ENCODE results near the gene PTPMT1. TPM values are rescaled to one million over a fixed set of nuclear protein-coding genes. Genes with fewer than 3 reads are reported as not detected.
A peak's percentile ranks its signal among the peaks of the same experiment; 100 is the strongest.

The PTPMT1 gene
- total RNA-seq, 1 experiment from 2014 or later: 44.6 TPM

GRCh38 chr11:47550288-47551047 is 14.9 kb upstream of the PTPMT1 start:
- intact Hi-C loops (cut with micrococcal nuclease): loop anchor here (5.0 kb wide), 2 partner anchors 53 to 83 kb away; no protein-coding TSS in a partner anchor
- no TSS peak for BruUV-seq (replicated peaks)

GRCh38 chr11:47551086-47551485 is 14.3 kb upstream of the PTPMT1 start:
- Mint-ChIP-seq H3K4me3 (ENCODE audit: unreplicated experiment) (peak overlapping the region; percentile 100), H3K4me1 (ENCODE audit: insufficient read depth, unreplicated experiment) (peaks cover 31% of the 10 kb centered on the region), H3K9me3 (ENCODE audit: unreplicated experiment) (no peaks in the 10 kb centered on the region), H3K36me3 (ENCODE audit: insufficient read depth, unreplicated experiment) (peaks cover 12% of the 10 kb centered on the region), H3K27ac (ENCODE audit: low read depth, unreplicated experiment) (peak overlapping the region; percentile 46), H3K27me3 (ENCODE audit: insufficient read depth, unreplicated experiment) (no peaks in the 10 kb centered on the region)
- peak; percentile 21 for TF ChIP-seq CTCF (IDR thresholded peaks at IDR 0.05; ENCODE audit: unreplicated experiment)
- intact Hi-C loops (cut with micrococcal nuclease): loop anchor here (5.0 kb wide), 2 partner anchors 54 to 84 kb away; no protein-coding TSS in a partner anchor
- ChIA-PET POLR2A (interaction anchor here (0.7 to 5.1 kb wide), 15 partner anchors 11 to 124 kb away, joined by 3 to 61 read pairs (median 8); partner anchors contain the start of genes KBTBD4, NDUFS3, PSMC3 and PTPMT1), CTCF (interaction anchor here (0.6 to 1.3 kb wide), 11 partner anchors 9 to 216 kb away, joined by 3 to 7 read pairs (median 3); no protein-coding TSS in a partner anchor)
- TSS peak; percentile 40 for BruUV-seq (replicated peaks)
- DNase-seq (ENCODE audit: unreplicated experiment): peak; percentile 46

More at GRCh38 chr11:47550288-47551047, 14.9 kb upstream of the PTPMT1 start:
- Mint-ChIP-seq H3K27ac (ENCODE audit: low read depth, unreplicated experiment) (peak overlapping the region; percentile 46), H3K9me3 (ENCODE audit: unreplicated experiment) (no peaks in the 10 kb centered on the region), H3K4me3 (ENCODE audit: unreplicated experiment) (peak overlapping the region; percentile 100), H3K36me3 (ENCODE audit: insufficient read depth, unreplicated experiment) (peaks cover 12% of the 10 kb centered on the region), H3K27me3 (ENCODE audit: insufficient read depth, unreplicated experiment) (no peaks in the 10 kb centered on the region), H3K4me1 (ENCODE audit: insufficient read depth, unreplicated experiment) (peaks cover 31% of the 10 kb centered on the region)
- ChIA-PET POLR2A (interaction anchor here (0.6 to 5.1 kb wide), 11 partner anchors 10 to 55 kb away, joined by 3 to 61 read pairs (median 12); partner anchors contain the start of genes KBTBD4, NDUFS3 and PTPMT1), CTCF (interaction anchor here (0.6 to 0.7 kb wide), 4 partner anchors 15 to 216 kb away, joined by 3 to 5 read pairs (median 4); no protein-coding TSS in a partner anchor)
- TF ChIP-seq CTCF (IDR thresholded peaks at IDR 0.05; ENCODE audit: unreplicated experiment): no peak
- peak; percentile 50 for DNase-seq (ENCODE audit: unreplicated experiment)

- intact Hi-C loops (cut with micrococcal nuclease): loop anchor here (5.0 kb wide), 2 partner anchors 55 to 85 kb away; no protein-coding TSS in a partner anchor
- H3K36me3 Mint-ChIP-seq (ENCODE audit: insufficient read depth, unreplicated experiment): peaks cover 12% of the 10 kb centered on the region
- DNase-seq (ENCODE audit: unreplicated experiment): peak; percentile 42
Measured at GRCh38 chr11:47552056-47552565, 13.3 kb upstream of the PTPMT1 start.

More at GRCh38 chr11:47552056-47552565, 13.3 kb upstream of the PTPMT1 start:
- no peak for TF ChIP-seq CTCF (IDR thresholded peaks at IDR 0.05; ENCODE audit: unreplicated experiment)
- H3K27ac Mint-ChIP-seq (ENCODE audit: low read depth, unreplicated experiment): peak overlapping the region; percentile 96
- peak overlapping the region; percentile 100 for H3K4me3 Mint-ChIP-seq (ENCODE audit: unreplicated experiment)
- BruUV-seq (replicated peaks): TSS peak; percentile 30
- H3K9me3 Mint-ChIP-seq (ENCODE audit: unreplicated experiment): no peaks in the 10 kb centered on the region
- no peaks in the 10 kb centered on the region for H3K27me3 Mint-ChIP-seq (ENCODE audit: insufficient read depth, unreplicated experiment)
- H3K4me1 Mint-ChIP-seq (ENCODE audit: insufficient read depth, unreplicated experiment): peaks cover 28% of the 10 kb centered on the region
- ChIA-PET POLR2A (interaction anchor here (0.6 to 5.1 kb wide), 34 partner anchors 9 to 367 kb away, joined by 3 to 61 read pairs (median 4); partner anchors contain the start of genes DDB2, KBTBD4, NDUFS3 and PSMC3), CTCF (interaction anchor here (0.5 to 3.4 kb wide), 16 partner anchors 10 to 125 kb away, joined by 3 to 22 read pairs (median 4); partner anchors contain the start of gene PTPMT1)
